HL-60 (cell line): Measurements from ENCODE around the gene DBF4B.

Experiments
- DNase-seq, 2 experiments: peaks; one replicate each; pipeline ENCODE4 v3.0.0-alpha.2; 2010 to 2020; ENCODE audit warnings: low read depth in 1 of 2, low spot score in 1 of 2
- H3K27ac ChIP-seq: fragments of 250-450 bp; sonication (Bioruptor Pico); replicated peaks from 2 replicates; pipeline ENCODE4 v1.5.1; 2020; ENCODE audit warnings: mild to moderate bottlenecking, moderate library complexity
- H3K27me3 ChIP-seq: fragments of 250-450 bp; sonication (Bioruptor Pico); 2 replicates; pipeline ENCODE4 v1.5.1; 2021; ENCODE audit warnings: mild to moderate bottlenecking, moderate library complexity; ENCODE audit not compliant: insufficient read depth, poor library complexity, severe bottlenecking
- H3K4me3 ChIP-seq: replicated peaks from 2 replicates; pipeline ENCODE4 v1.5.1; 2011; ENCODE audit warnings: mild to moderate bottlenecking, control low read depth, low read length; ENCODE audit not compliant: insufficient read depth
- GABPA ChIP-seq: IDR thresholded peaks from 2 replicates; pipeline ENCODE4 v1.6.1; 2012; ENCODE audit warnings: low read depth
- POLR2AphosphoS5 ChIP-seq: IDR thresholded peaks from 2 replicates; pipeline ENCODE4 v1.6.1; 2012; ENCODE audit warnings: low read depth
- SPI1 ChIP-seq: IDR thresholded peaks from 2 replicates; pipeline ENCODE4 v1.6.1; 2012; ENCODE audit warnings: low read depth, mild to moderate bottlenecking, borderline replicate concordance
- TF ChIP-seq, protein P1 (sequence below): IDR thresholded peaks from one replicate; pipeline ENCODE4 v1.5.1; 2011; ENCODE audit warnings: low read length, control low read depth, inconsistent platforms; ENCODE audit not compliant: insufficient read depth
- TF ChIP-seq, protein P2 (sequence below): IDR thresholded peaks from 2 replicates; pipeline ENCODE4 v1.6.1; 2012; ENCODE audit warnings: low read depth; ENCODE audit not compliant: insufficient replicate concordance

DBF4B gene

DNA sequence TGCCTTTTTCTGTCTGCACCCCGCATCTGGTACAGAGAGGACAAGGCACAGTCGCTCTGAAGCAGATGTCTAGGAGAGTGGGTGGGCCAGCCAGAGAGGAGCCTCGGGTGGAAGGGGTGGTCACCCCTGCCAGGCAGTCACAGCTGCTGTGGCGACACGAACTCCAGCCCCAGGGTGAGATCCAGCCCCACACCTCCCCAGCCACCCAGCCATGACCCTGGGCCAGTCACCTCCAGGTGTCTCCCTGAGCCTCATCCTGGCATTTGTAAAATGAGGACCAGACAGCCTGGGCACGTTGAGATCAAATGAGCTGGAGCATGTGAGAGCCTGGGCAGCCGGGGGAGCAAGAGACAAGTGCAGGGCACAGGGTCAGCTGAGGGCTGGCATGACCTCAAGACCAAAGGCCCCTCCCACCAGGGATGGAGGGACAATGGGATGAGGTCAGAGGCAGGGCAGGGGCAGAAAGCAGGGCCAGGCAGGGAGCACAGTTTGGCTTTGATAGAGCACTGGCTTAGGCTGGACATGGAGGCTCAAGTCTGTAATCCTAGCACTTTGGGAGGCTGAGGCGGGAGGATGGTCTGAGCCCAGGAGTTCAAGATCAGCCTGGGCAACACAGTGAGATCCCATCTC lies 58.1 kb downstream of the DBF4B start:
- Histone ChIP-seq H3K27me3 (no peaks in the 10 kb centered on the region), H3K27ac (no peak overlapping the region), H3K4me3 (no peak overlapping the region)
- DNase-seq, result no peak
- TF ChIP-seq, protein P1, sequence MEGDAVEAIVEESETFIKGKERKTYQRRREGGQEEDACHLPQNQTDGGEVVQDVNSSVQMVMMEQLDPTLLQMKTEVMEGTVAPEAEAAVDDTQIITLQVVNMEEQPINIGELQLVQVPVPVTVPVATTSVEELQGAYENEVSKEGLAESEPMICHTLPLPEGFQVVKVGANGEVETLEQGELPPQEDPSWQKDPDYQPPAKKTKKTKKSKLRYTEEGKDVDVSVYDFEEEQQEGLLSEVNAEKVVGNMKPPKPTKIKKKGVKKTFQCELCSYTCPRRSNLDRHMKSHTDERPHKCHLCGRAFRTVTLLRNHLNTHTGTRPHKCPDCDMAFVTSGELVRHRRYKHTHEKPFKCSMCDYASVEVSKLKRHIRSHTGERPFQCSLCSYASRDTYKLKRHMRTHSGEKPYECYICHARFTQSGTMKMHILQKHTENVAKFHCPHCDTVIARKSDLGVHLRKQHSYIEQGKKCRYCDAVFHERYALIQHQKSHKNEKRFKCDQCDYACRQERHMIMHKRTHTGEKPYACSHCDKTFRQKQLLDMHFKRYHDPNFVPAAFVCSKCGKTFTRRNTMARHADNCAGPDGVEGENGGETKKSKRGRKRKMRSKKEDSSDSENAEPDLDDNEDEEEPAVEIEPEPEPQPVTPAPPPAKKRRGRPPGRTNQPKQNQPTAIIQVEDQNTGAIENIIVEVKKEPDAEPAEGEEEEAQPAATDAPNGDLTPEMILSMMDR, result no peak
- TF ChIP-seq GABPA (no peak), SPI1 (no peak), POLR2AphosphoS5 (no peak)
- TF ChIP-seq, protein P2, sequence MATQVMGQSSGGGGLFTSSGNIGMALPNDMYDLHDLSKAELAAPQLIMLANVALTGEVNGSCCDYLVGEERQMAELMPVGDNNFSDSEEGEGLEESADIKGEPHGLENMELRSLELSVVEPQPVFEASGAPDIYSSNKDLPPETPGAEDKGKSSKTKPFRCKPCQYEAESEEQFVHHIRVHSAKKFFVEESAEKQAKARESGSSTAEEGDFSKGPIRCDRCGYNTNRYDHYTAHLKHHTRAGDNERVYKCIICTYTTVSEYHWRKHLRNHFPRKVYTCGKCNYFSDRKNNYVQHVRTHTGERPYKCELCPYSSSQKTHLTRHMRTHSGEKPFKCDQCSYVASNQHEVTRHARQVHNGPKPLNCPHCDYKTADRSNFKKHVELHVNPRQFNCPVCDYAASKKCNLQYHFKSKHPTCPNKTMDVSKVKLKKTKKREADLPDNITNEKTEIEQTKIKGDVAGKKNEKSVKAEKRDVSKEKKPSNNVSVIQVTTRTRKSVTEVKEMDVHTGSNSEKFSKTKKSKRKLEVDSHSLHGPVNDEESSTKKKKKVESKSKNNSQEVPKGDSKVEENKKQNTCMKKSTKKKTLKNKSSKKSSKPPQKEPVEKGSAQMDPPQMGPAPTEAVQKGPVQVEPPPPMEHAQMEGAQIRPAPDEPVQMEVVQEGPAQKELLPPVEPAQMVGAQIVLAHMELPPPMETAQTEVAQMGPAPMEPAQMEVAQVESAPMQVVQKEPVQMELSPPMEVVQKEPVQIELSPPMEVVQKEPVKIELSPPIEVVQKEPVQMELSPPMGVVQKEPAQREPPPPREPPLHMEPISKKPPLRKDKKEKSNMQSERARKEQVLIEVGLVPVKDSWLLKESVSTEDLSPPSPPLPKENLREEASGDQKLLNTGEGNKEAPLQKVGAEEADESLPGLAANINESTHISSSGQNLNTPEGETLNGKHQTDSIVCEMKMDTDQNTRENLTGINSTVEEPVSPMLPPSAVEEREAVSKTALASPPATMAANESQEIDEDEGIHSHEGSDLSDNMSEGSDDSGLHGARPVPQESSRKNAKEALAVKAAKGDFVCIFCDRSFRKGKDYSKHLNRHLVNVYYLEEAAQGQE, result no peak

GRCh38 chr17:44767493-44767892 lies 59.0 kb downstream of the DBF4B start:
- DNase-seq, result peak in 1 of 2 experiments; percentile 37
- H3K4me3 ChIP-seq, result no peak overlapping the region
- H3K27ac ChIP-seq, result no peak overlapping the region
- H3K27me3 ChIP-seq, result no peaks in the 10 kb centered on the region
- TF ChIP-seq, protein P2, result no peak
- peak; percentile 54; the same call in 1 of the 2 replicates for TF ChIP-seq SPI1

DNA sequence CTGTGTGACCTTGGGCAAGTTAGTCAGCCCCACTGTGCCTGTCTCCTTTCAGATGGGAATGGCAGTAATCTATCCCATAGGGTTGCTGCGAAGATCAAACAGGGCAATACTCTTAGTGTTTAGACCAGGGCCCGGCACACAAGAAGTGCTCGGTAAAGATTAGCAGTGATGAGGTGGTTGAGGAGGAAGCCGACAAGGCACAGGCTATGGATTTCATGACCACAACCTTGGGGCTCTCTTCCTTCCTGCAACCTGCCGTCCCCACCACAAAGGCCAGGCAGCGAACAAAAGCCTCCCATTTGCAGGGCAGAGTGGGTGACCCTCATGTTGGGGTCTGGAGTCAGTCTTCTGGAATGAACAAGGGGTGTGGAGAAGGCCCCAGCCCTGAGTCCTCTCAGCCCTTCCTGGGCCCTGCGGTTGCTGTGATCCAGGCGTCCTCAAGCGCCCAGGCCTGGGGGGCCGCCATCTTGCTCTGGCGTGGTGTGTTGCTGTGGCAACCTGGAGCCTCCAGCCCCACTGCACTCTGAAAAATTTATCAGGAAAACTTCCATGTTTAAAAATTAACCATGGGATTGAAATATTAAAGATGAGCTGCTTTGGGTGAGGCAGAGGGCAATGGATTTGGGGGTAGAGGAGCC lies 60.2 kb downstream of the DBF4B start:
- Histone ChIP-seq H3K27ac (peak overlapping the region; percentile 47; the same call in 1 of the 2 replicates), H3K27me3 (no peaks in the 10 kb centered on the region), H3K4me3 (no peak overlapping the region)
- TF ChIP-seq, protein P2, result no peak
- TF ChIP-seq, protein P1, result no peak
- TF ChIP-seq SPI1, result no peak
- DNase-seq, result peak; percentile 38 to 59
